Upper lobe of left lung (tissue), 6 donors: Measurements from ENCODE around the gene LRRK1. TPM values are rescaled to one million over a fixed set of nuclear protein-coding genes. Genes with fewer than 3 reads are reported as not detected.
A peak's percentile ranks its signal among the peaks of the same experiment; 100 is the strongest.

Experiments
- ATAC-seq, 2 donors: fragments of 200-7000 bp; cut with Tn5 transposase; one replicate each; pipeline ENCODE4 v1.9.1; 2022; ENCODE audit warnings: mild to moderate bottlenecking in 2 of 2, moderate library complexity in 2 of 2; ENCODE audit not compliant: low FRiP score in 2 of 2
- DNase-seq, 2 donors: peaks; one replicate each; pipeline ENCODE4 v3.0.0-alpha.2; 2019 to 2020
- H3K27ac ChIP-seq, 4 donors: fragments of 200-600 bp; sonication (generic); one replicate each; pipeline ENCODE4 v1.5.1; 2016 to 2019
- H3K27me3 ChIP-seq, 4 donors: fragments of 200-600 bp; sonication (generic); one replicate each; pipeline ENCODE4 v1.5.1; 2017 to 2019
- H3K36me3 ChIP-seq, 4 donors: fragments of 200-600 bp; sonication (generic); one replicate each; pipeline ENCODE4 v1.5.1; 2016 to 2019
- H3K4me1 ChIP-seq, 4 donors: fragments of 200-600 bp; sonication (generic); one replicate each; pipeline ENCODE4 v1.5.1; 2018 to 2019
- H3K4me3 ChIP-seq, 4 donors: fragments of 200-600 bp; sonication (generic); one replicate each; pipeline ENCODE4 v1.5.1; 2017 to 2019; ENCODE audit warnings: mild to moderate bottlenecking in 2 of 4, moderate library complexity in 1 of 4
- H3K9me3 ChIP-seq, 4 donors: fragments of 200-600 bp; sonication (generic); one replicate each; pipeline ENCODE4 v1.5.1; 2018 to 2019
- CTCF ChIP-seq, 6 experiments: fragments of 450-650 bp in 4 of 6; fragments of 200-600 bp in 2 of 6; sonication (generic) in 2 of 6; IDR thresholded peaks; one replicate each; pipeline ENCODE4 v1.5.1; 2016 to 2019; ENCODE audit warnings: antibody characterized with exemption in 6 of 6
- EP300 ChIP-seq, 4 donors: sonication (generic); formaldehyde crosslinking; IDR thresholded peaks; one replicate each; pipeline ENCODE4 v1.5.1; 2017; ENCODE audit warnings: antibody characterized with exemption in 4 of 4, control low read depth in 2 of 4
- POLR2A ChIP-seq, 4 donors: fragments of 450-650 bp; IDR thresholded peaks; one replicate each; pipeline ENCODE4 v1.5.1; 2016 to 2017; ENCODE audit warnings: antibody characterized with exemption in 4 of 4, mild to moderate bottlenecking in 2 of 4
- POLR2AphosphoS5 ChIP-seq, 2 donors: sonication (generic); formaldehyde crosslinking; IDR thresholded peaks; one replicate each; pipeline ENCODE4 v1.5.1; 2017; ENCODE audit warnings: antibody characterized with exemption in 2 of 2
- WGBS, 2 donors: methylation state at CpG; one replicate each; pipeline ENCODE4 v1.1.5; 2017 to 2018; 5-methylcytosine and 5-hydroxymethylcytosine counted together
- total RNA-seq, 6 donors: library from RNA; depleted of rRNA in 4 of 6; stranded (reverse); fragments of >200 nt in 4 of 6; gene quantifications; one replicate each; pipeline versions ENCODE4 v1.1.0 to v1.2.1, GENCODE V29; 2016 to 2021
- donor health status: DM: no; HTN: no; CAD: no; lungs with moderate emphysema.
- donor health status: DM: no; HTN: yes; CAD: no; lungs with severe emphysema.

Gene LRRK1
- total RNA-seq, 6 donors from 2014 or later: 15.0 to 47.1 (median 31.2) TPM

- Histone ChIP-seq H3K27me3 (no peaks in the 10 kb centered on the region), H3K4me3 (no peak overlapping the region), H3K4me1 (no peaks in the 10 kb centered on the region), H3K9me3 (no peaks in the 10 kb centered on the region), H3K27ac (no peak overlapping the region), H3K36me3 (no peaks in the 10 kb centered on the region)
- ATAC-seq: peak; percentile 19 to 37
- TF ChIP-seq POLR2A (IDR thresholded peaks at IDR 0.05): no peak
- TF ChIP-seq CTCF (IDR thresholded peaks at IDR 0.05): no peak
- no peak for TF ChIP-seq EP300 (IDR thresholded peaks at IDR 0.05)
- no peak for TF ChIP-seq POLR2AphosphoS5 (IDR thresholded peaks at IDR 0.05)
- DNase-seq: no peak
- 84 to 96% methylated on average over 7 to 16 of the region's 16 CpGs for WGBS, 2 donors
Observed at GRCh38 chr15:101078669-101079323, 159.6 kb downstream of the LRRK1 start.

- Histone ChIP-seq H3K4me3 (no peak overlapping the region), H3K27ac (no peak overlapping the region), H3K4me1 (no peaks in the 10 kb centered on the region), H3K27me3 (no peaks in the 10 kb centered on the region), H3K36me3 (no peaks in the 10 kb centered on the region), H3K9me3 (no peaks in the 10 kb centered on the region)
- no peak for DNase-seq
- no peak for ATAC-seq
- WGBS, 2 donors: 96 to 99% methylated on average over 9 of the region's 9 CpGs
- TF ChIP-seq CTCF (IDR thresholded peaks at IDR 0.05) (no peak), POLR2A (IDR thresholded peaks at IDR 0.05) (no peak), POLR2AphosphoS5 (IDR thresholded peaks at IDR 0.05) (no peak), EP300 (IDR thresholded peaks at IDR 0.05) (no peak)
Observed at GRCh38 chr15:101081900-101082299, 162.7 kb downstream of the LRRK1 start.

- Histone ChIP-seq H3K4me1 (peaks cover 0 to 4% (median 2%) of the 10 kb centered on the region in 4 donors), H3K27ac (no peak overlapping the region), H3K4me3 (no peak overlapping the region), H3K9me3 (no peaks in the 10 kb centered on the region), H3K36me3 (no peaks in the 10 kb centered on the region), H3K27me3 (no peaks in the 10 kb centered on the region)
- TF ChIP-seq CTCF (IDR thresholded peaks at IDR 0.05) (no peak), POLR2A (IDR thresholded peaks at IDR 0.05) (no peak), POLR2AphosphoS5 (IDR thresholded peaks at IDR 0.05) (no peak), EP300 (IDR thresholded peaks at IDR 0.05) (no peak)
- DNase-seq (no peak), ATAC-seq (no peak)
- WGBS, 2 donors: 54 to 68% methylated on average over 11 of the region's 11 CpGs
Observed at GRCh38 chr15:101083336-101084045, 164.3 kb downstream of the LRRK1 start.

- Histone ChIP-seq H3K36me3 (no peaks in the 10 kb centered on the region), H3K27me3 (no peaks in the 10 kb centered on the region), H3K27ac (no peak overlapping the region), H3K9me3 (no peaks in the 10 kb centered on the region), H3K4me3 (no peak overlapping the region), H3K4me1 (peaks cover 7 to 13% (median 11%) of the 10 kb centered on the region in 4 donors)
- no peak for DNase-seq
- no peak for TF ChIP-seq CTCF (IDR thresholded peaks at IDR 0.05)
- TF ChIP-seq POLR2A (IDR thresholded peaks at IDR 0.05): no peak
- TF ChIP-seq POLR2AphosphoS5 (IDR thresholded peaks at IDR 0.05): no peak
- no peak for TF ChIP-seq EP300 (IDR thresholded peaks at IDR 0.05)
- 83 to 92% methylated on average over 1 to 10 of the region's 10 CpGs for WGBS, 2 donors
- ATAC-seq: no peak
Observed at GRCh38 chr15:101084801-101085200, 165.6 kb downstream of the LRRK1 start.
